OCI-M2 (cell line): ENCODE measurements around the gene CDK16.

ENCODE experiments used
- DNase-seq: peaks from one replicate; lab custom pipeline; 2025; ENCODE audit not compliant: unreplicated experiment; lab: John Stamatoyannopoulos, UW

CDK16 gene

GRCh38 chrX:47218280-47218919 lies at the start of gene CDK16:
CDK16 (plus strand) TSS chrX:47218681; CDS start chrX:47223558, 4,877 bp downstream.
- no peak for DNase-seq

- DNase-seq = no peak
These were observed 49.2 kb upstream of the CDK16 start for GRCh38 chrX:47169273-47169672.

GRCh38 chrX:47169726-47170515 lies 48.6 kb upstream of the CDK16 start:
- DNase-seq = no peak

- no peak for DNase-seq
These were observed 47.4 kb upstream of the CDK16 start for GRCh38 chrX:47170861-47171692.

GRCh38 chrX:47171996-47172395 lies 46.5 kb upstream of the CDK16 start:
- DNase-seq = no peak

- DNase-seq = no peak
These were observed 45.9 kb upstream of the CDK16 start for GRCh38 chrX:47172549-47172948.

DNA sequence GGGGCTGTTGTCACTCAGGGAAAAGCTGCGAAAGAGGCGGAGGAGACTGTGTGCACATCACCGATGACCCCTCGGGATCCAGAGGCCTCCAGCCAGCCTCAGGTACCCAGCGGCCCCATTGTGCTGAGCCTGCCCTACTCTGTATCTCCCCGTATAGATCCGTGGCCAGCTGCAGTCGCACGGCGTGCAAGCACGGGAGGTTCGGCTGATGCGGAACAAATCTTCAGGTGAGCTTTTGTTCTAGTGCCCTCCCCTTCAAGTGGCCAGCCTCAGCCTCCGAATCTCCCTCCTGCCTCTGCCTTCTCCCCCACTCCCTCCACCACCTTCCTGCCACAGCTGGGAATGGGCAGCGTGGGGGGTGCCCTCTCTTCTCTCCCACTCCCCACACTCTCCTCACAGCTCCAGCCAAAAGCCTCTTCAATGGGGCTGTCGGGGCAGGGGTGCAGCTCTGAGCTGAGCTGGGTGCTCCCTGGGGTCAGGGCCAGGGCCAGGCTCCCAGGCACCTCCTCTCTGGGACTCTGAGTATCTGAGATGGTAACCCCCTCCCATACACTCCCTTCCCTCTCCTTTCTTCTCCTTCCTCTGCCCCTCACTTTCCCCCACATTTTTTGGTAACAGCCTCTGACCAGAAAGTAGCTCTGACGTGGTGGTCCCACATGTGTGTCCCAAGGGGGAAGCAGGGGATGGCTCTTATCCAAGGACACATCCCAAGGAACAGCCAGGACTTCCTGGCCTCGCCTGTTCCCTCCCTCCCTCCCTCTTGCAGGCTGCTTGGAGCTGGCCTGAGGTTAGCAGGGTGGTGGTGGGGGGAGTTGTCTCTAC lies 45.3 kb upstream of the CDK16 start:
- DNase-seq = no peak

- DNase-seq = no peak
These were observed 44.1 kb upstream of the CDK16 start for GRCh38 chrX:47174376-47174775.

- DNase-seq = no peak
These were observed 43.5 kb upstream of the CDK16 start for GRCh38 chrX:47174846-47175587.

- no peak for DNase-seq
These were observed 42.9 kb upstream of the CDK16 start for GRCh38 chrX:47175588-47175980.

- DNase-seq = no peak
These were observed 42.3 kb upstream of the CDK16 start for GRCh38 chrX:47176101-47176740.

GRCh38 chrX:47177079-47177478 lies 41.4 kb upstream of the CDK16 start:
- no peak for DNase-seq

GRCh38 chrX:47178337-47178736 lies 40.1 kb upstream of the CDK16 start:
- DNase-seq = no peak

GRCh38 chrX:47179221-47179927 lies 39.1 kb upstream of the CDK16 start:
- no peak for DNase-seq

DNA sequence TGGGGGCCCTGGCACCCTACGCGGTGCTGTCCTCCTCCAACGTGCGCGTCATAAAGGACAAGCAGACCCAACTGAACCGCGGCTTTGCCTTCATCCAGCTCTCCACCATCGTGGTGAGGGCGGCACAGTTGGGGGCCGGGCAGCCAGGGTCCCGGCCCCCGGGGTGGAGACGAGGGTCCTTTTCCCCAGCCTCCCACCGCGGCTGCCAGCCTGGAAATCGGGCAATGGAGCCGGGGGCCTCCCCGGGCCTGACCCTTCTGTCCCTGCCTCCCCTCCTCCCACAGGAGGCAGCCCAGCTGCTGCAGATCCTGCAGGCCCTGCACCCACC lies 38.6 kb upstream of the CDK16 start:
- DNase-seq = no peak

GRCh38 chrX:47180346-47180745 lies 38.1 kb upstream of the CDK16 start:
- DNase-seq = no peak

GRCh38 chrX:47181301-47181700 lies 37.2 kb upstream of the CDK16 start:
- no peak for DNase-seq

DNA sequence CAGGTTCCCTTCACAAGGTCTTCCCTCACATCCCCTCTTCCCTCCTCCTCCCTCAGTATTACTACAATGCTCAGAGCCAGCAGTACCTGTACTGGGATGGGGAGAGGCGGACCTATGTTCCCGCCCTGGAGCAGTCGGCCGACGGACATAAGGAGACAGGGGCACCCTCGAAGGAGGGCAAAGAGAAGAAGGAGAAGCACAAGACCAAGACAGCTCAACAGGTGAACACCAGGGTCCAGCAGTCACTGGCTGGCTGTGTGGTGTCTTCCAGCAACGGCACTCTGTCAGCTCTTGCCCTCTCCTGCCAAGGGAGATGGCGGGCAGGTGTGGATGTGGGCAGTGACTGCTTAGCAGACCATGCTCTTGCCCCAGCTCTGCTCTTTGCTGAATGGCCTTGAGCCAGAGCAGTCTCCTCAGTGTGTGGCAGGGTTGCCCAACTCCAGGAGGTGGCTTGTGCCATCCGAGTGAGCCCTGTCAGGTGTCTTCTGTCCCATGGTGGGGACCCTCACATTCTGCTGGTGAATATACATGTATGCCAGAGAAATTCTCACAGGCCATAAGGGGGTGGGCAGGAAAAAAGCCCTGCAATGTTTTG lies 36.3 kb upstream of the CDK16 start:
- DNase-seq = no peak

GRCh38 chrX:47184486-47184885 lies 34.0 kb upstream of the CDK16 start:
- no peak for DNase-seq
